Measurements from ENCODE around the gene KLF6.

Gene KLF6

GRCh38 chr10:3729397-3729976 is 55.5 kb downstream of the KLF6 start:
- no peak for DNase-seq (ENCODE audit: low read depth in 1 of 2, low spot score in 1 of 2)

DNA sequence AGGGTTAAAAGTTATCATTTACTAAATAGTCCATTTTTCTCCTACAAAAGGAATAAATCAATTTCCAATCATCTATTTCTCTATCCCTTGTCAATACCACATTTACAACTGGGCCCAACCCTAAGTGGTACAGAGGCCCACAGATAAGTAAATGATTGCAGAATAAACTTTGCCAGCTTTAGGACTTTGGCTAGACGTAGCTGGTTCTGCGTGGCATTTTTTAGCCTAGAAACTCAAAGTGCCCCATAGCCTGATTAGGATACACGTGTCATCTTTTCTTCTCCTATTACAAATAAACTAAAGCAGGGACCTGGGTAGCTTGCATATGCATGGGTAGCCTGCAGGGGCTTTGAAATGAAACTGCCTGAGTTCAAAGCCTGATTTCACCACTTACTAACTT is 56.4 kb downstream of the KLF6 start:
- DNase-seq (ENCODE audit: low read depth in 1 of 2, low spot score in 1 of 2): no peak

DNA sequence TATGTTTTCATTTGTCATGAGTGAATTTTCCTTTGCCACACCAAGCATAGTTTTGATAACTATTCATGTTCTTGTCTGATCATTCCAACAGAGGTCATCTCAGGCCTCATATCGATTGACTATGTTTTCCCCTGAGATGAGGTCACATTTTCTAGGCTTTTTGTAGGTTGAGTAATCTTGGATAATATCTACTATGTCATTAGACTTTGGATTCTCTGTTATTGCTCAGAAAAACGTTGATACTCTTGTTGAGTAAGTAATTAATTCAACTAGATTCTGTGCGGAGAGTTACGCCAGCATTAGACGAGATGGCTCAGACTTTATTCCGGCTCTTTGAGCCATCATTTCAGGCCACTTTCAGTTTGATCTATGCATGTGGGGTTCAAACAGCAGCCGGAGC is 57.7 kb downstream of the KLF6 start:
- DNase-seq (ENCODE audit: low read depth in 1 of 2, low spot score in 1 of 2): no peak

Measured in stimulated activated CD4-positive, alpha-beta T cell treated with anti-CD3 and anti-CD28 coated beads, Interleukin-15, amount 100 ng/mL, for 1 hour (primary cell).